PC-9 (cell line): ENCODE measurements around the gene KCNQ1OT1. TPM values are rescaled to one million over a fixed set of nuclear protein-coding genes. Genes with fewer than 3 reads are reported as not detected.

Experiments
- BruUV-seq: library from RNA; stranded (reverse); fragments of 400-500 nt; replicated peaks from 2 replicates; lab custom pipeline; 2021; lab: Mats Ljungman, UMichigan
- CTCF ChIA-PET: fragments of 300-600 bp; sonication (Branson Sonifier 250); formaldehyde crosslinking; loops from one replicate; lab custom pipeline; 2022; ENCODE audit warnings: antibody characterized with exemption; lab: Charles Lee
- POLR2A ChIA-PET: fragments of 300-600 bp; sonication (Branson Sonifier 250); formaldehyde crosslinking; loops from one replicate; lab custom pipeline; 2022; ENCODE audit warnings: antibody characterized with exemption; ENCODE audit not compliant: unreplicated experiment; lab: Charles Lee
- DNase-seq, 2 experiments: peaks; one replicate each; pipeline versions ENCODE4 v3.0.0 to v3.0.0-alpha.2; 2015 to 2022; ENCODE audit warnings: mixed read lengths in 1 of 2
- H2AFZ ChIP-seq: fragments of 200-600 bp; sonication (generic); 2 replicates; pipeline ENCODE4 v1.8.1; 2017; ENCODE audit warnings: antibody characterized with exemption
- H3F3A ChIP-seq: fragments of 200-600 bp; sonication (generic); 2 replicates; pipeline ENCODE4 v1.8.1; 2017; ENCODE audit warnings: antibody characterized with exemption, mild to moderate bottlenecking, low read depth; ENCODE audit not compliant: insufficient read depth
- H3K27ac ChIP-seq: fragments of 200-600 bp; sonication (generic); 2 replicates; pipeline ENCODE4 v1.6.1; 2016; ENCODE audit warnings: mixed run types
- H3K27me3 ChIP-seq: fragments of 200-600 bp; sonication (generic); 2 replicates; pipeline ENCODE4 v1.6.1; 2016; ENCODE audit warnings: low read depth, mixed run types; ENCODE audit not compliant: insufficient read depth
- H3K36me3 ChIP-seq: fragments of 200-600 bp; sonication (generic); 2 replicates; pipeline ENCODE4 v1.6.1; 2016; ENCODE audit warnings: low read depth, mixed run types
- H3K4me1 ChIP-seq: fragments of 200-600 bp; sonication (generic); replicated peaks from 2 replicates; pipeline ENCODE4 v1.6.1; 2016; ENCODE audit warnings: mixed run types; ENCODE audit not compliant: insufficient read depth
- H3K4me2 ChIP-seq: fragments of 200-600 bp; sonication (generic); 2 replicates; pipeline ENCODE4 v1.6.1; 2017; ENCODE audit warnings: mixed run types
- H3K4me3 ChIP-seq: fragments of 200-600 bp; sonication (generic); 2 replicates; pipeline ENCODE4 v1.6.1; 2016; ENCODE audit warnings: mixed run types
- H3K79me2 ChIP-seq: fragments of 200-600 bp; sonication (generic); 2 replicates; pipeline ENCODE4 v1.6.1; 2017; ENCODE audit warnings: low read depth, mixed run types
- H3K9me2 ChIP-seq: fragments of 200-600 bp; sonication (generic); 2 replicates; pipeline ENCODE4 v1.8.1; 2017; ENCODE audit warnings: mild to moderate bottlenecking; ENCODE audit not compliant: insufficient read depth
- H3K9me3 ChIP-seq: fragments of 200-600 bp; sonication (generic); 2 replicates; pipeline ENCODE4 v1.8.1; 2016; ENCODE audit warnings: low read depth; ENCODE audit not compliant: insufficient read depth
- H4K20me1 ChIP-seq: fragments of 200-600 bp; sonication (generic); 2 replicates; pipeline ENCODE4 v1.8.1; 2017; ENCODE audit not compliant: insufficient read depth
- CTCF ChIP-seq: fragments of 200-600 bp; sonication (generic); conservative IDR thresholded peaks from 2 replicates; pipeline ENCODE4 v1.6.1; 2017; ENCODE audit warnings: mixed run types, antibody characterized with exemption, mild to moderate bottlenecking, moderate library complexity
- EZH2 ChIP-seq: fragments of 200-600 bp; sonication (generic); IDR thresholded peaks from 2 replicates; pipeline ENCODE4 v1.8.0; 2017; ENCODE audit warnings: antibody characterized with exemption, low read depth
- intact Hi-C: fragments of 100-400 bp; cut with micrococcal nuclease; formaldehyde crosslinking; loops from one replicate; pipeline ENCODE4 v1.10.0; 2022; ENCODE audit not compliant: unreplicated experiment
- total RNA-seq: library from RNA; stranded (reverse); gene quantifications from 2 replicates; pipeline ENCODE4 v1.2.3, GENCODE V29; 2021

KCNQ1OT1 gene
- total RNA-seq, 1 experiment from 2014 or later = 3.4 TPM

GRCh38 chr11:2573240-2574042 is 126.4 kb downstream of the KCNQ1OT1 start:
- Histone ChIP-seq H2AFZ (no peak overlapping the region), H4K20me1 (no peaks in the 10 kb centered on the region), H3K9me2 (no peaks in the 10 kb centered on the region), H3K4me1 (no peaks in the 10 kb centered on the region), H3K27ac (no peak overlapping the region), H3K9me3 (no peaks in the 10 kb centered on the region), H3K36me3 (no peaks in the 10 kb centered on the region), H3K4me3 (no peak overlapping the region), H3K79me2 (no peaks in the 10 kb centered on the region), H3F3A (no peaks in the 10 kb centered on the region), H3K27me3 (no peaks in the 10 kb centered on the region), H3K4me2 (no peak overlapping the region)
- no peak for DNase-seq
- TF ChIP-seq CTCF = no peak
- TF ChIP-seq EZH2 = no peak
- POLR2A ChIA-PET = no interaction called here
- intact Hi-C loops = no loop called here
- CTCF ChIA-PET = interaction anchor here (0.6 kb wide), 1 partner anchor 19 kb away, joined by 3 read pairs; no protein-coding TSS in a partner anchor
- no TSS peak for BruUV-seq

GRCh38 chr11:2572491-2573239 is 127.1 kb downstream of the KCNQ1OT1 start:
- Histone ChIP-seq H4K20me1 (no peaks in the 10 kb centered on the region), H3K9me3 (no peaks in the 10 kb centered on the region), H3K27ac (no peak overlapping the region), H3K4me3 (no peak overlapping the region), H3K9me2 (no peaks in the 10 kb centered on the region), H3K79me2 (no peaks in the 10 kb centered on the region), H3F3A (no peaks in the 10 kb centered on the region), H3K36me3 (no peaks in the 10 kb centered on the region), H3K4me2 (no peak overlapping the region), H2AFZ (no peak overlapping the region), H3K27me3 (no peaks in the 10 kb centered on the region), H3K4me1 (no peaks in the 10 kb centered on the region)
- no TSS peak for BruUV-seq
- POLR2A ChIA-PET = no interaction called here
- intact Hi-C loops = no loop called here
- CTCF ChIA-PET = interaction anchor here (0.6 kb wide), 1 partner anchor 18 kb away, joined by 3 read pairs; no protein-coding TSS in a partner anchor
- DNase-seq = no peak
- TF ChIP-seq EZH2 = no peak

- POLR2A ChIA-PET = no interaction called here
Observed at GRCh38 chr11:2571598-2572281, 128.1 kb downstream of the KCNQ1OT1 start.

More at GRCh38 chr11:2571598-2572281, 128.1 kb downstream of the KCNQ1OT1 start:
- CTCF ChIA-PET = no interaction called here
- no peak for TF ChIP-seq CTCF
- TF ChIP-seq EZH2 = no peak
- Histone ChIP-seq H3K9me3 (no peaks in the 10 kb centered on the region), H4K20me1 (no peaks in the 10 kb centered on the region), H3K27ac (no peak overlapping the region), H2AFZ (no peak overlapping the region), H3K36me3 (no peaks in the 10 kb centered on the region), H3K9me2 (no peaks in the 10 kb centered on the region), H3K79me2 (no peaks in the 10 kb centered on the region), H3K27me3 (no peaks in the 10 kb centered on the region), H3K4me1 (no peaks in the 10 kb centered on the region), H3K4me3 (no peak overlapping the region), H3K4me2 (no peak overlapping the region), H3F3A (no peaks in the 10 kb centered on the region)
- DNase-seq = no peak
- intact Hi-C loops = no loop called here
- no TSS peak for BruUV-seq
